Stimulated activated CD4-positive, alpha-beta T cell treated with anti-CD3 and anti-CD28 coated beads, Interleukin-4, amount 100 ng/mL, for 48 hours (primary cell): ENCODE results near the gene FHIP1B.

ENCODE experiments used
- DNase-seq, 2 donors: peaks; one replicate each; pipeline ENCODE4 v3.0.0-alpha.2; 2020; ENCODE audit warnings: low read depth in 2 of 2

The FHIP1B gene

GRCh38 chr11:6201481-6201880 is 33.0 kb downstream of the FHIP1B start:
- no peak for DNase-seq

GRCh38 chr11:6200975-6201374 is 33.5 kb downstream of the FHIP1B start:
- no peak for DNase-seq

GRCh38 chr11:6199174-6199810 is 35.1 kb downstream of the FHIP1B start, which contains the start of gene OR52W1:
OR52W1 (plus strand) TSS chr11:6199224; CDS start chr11:6199224, 0 bp downstream.
- no peak for DNase-seq

DNA sequence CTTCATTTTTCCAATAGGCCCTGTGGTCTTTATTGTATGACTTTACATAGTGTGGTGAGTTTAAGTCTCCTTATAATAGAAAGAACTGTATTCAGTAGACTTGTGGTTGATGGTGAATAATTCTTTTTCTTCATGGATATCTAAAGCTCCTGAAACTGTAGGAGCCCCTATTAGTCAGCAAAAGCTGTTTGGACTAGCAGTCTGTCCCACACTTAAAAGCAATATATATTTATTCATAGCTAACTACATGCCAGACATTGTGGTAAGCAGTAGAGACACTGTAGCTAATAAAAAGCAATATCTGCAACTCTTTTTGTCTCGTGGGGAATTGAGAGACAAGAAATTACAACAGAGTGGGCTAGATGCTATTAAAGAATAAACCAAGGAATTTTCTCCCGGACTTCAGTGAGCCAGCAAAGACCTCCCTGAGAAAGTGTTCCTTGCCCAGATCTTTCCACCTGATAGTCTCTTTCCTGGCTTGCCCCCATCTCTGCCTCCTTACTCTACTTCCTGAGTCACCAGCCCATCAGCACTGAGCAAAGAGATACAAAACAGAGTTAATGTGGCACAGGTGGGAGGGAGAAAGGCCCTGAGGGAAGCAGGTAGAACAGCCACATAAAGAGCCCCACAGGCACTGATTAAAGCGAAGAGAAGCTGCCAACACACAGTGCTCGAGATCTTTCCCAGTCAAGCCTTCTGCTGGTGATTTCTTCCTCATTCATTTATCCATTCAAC is 36.8 kb downstream of the FHIP1B start:
- DNase-seq, result no peak

DNA sequence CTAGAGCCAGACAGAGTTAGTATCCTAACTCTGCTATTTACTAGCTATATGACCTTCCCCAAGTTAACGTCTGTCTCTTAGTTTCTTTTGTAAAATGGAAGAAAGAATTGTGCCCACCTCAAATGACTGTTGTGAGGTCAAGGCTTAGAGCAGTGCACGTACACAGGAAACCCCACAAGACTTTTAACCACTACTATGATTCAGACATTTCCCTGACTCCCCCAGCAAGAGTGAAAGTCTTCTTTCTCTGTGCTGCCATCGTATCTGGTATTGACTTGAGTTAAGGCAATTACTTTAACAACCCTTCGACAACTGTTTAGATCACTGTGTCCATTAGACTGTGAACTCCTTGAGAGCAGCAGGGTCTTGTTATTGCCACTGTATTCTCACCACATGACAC is 38.0 kb downstream of the FHIP1B start:
- DNase-seq, result no peak

DNA sequence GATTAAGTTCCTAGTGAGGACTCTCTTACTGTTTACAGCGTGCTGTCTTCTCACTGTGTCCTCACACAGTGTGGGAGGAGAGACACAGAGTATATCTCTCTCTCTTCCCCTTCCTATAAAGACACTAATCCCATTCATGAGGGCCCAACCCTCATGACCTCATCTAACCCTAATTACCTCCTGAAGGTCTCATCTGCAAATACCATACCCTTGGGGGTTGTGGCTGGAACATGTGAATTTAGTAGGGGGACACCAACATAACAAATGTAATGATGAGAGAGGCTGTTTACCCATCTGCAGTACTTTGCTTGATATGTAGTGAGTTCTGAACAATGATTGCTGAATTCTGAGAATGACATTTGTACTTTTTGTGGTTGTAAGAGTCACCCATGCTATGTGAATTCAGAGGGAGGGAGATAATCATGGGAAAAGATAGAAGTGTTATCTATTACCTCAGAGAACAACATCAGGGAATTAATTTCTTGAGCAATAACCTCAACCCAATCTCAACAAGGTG is 40.3 kb downstream of the FHIP1B start:
- DNase-seq, result no peak

DNA sequence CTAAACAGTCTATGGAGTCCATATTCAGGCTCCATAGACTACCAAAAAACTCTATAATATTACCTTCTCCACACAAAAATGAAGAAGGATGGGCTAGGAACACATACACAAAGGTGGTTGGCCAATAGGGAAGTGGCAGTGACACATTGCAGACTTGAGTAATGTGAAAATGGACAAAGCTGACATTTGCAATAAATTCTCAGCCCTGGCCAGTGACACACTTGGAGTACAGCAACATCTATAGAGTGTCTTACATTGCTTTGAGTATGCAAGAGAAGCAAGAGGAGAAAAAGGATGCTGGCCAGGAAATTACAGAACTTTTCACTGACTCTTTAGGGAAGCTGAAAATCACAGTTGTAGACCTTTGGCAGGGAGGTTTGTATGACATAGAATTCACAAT is 42.7 kb downstream of the FHIP1B start:
- DNase-seq, result no peak

GRCh38 chr11:6175440-6175839 is 59.0 kb downstream of the FHIP1B start:
- DNase-seq, result no peak

- no peak for DNase-seq
These were observed 64.2 kb downstream of the FHIP1B start, which contains the start of gene OR52B2 for GRCh38 chr11:6170226-6170625. OR52B2 (minus strand) TSS chr11:6170326; CDS start chr11:6170326, 0 bp downstream.
